ACC112 (cell line): Measurements from ENCODE around the gene VAMP8.
"Not testable (repeated sequence)": the region's sequence is repeated elsewhere in the genome, so short reads cannot be mapped to it uniquely, and the experiment has no call there.

Experiments used
- H2AFZ ChIP-seq: fragments of 200-600 bp; sonication (generic); one replicate; pipeline ENCODE4 v1.6.0; 2017; ENCODE audit warnings: antibody characterized with exemption, low read length; ENCODE audit not compliant: unreplicated experiment
- H3K27ac ChIP-seq: fragments of 200-600 bp; sonication (generic); 2 replicates; pipeline ENCODE4 v1.5.1; 2014; ENCODE audit warnings: low read depth, mild to moderate bottlenecking, antibody characterized with exemption, low read length, moderate library complexity
- H3K27me3 ChIP-seq: fragments of 200-600 bp; sonication (generic); 2 replicates; pipeline ENCODE4 v1.6.1; 2014; ENCODE audit warnings: mild to moderate bottlenecking, antibody characterized with exemption, low read length, moderate library complexity, mixed read lengths; ENCODE audit not compliant: insufficient read depth
- H3K36me3 ChIP-seq: fragments of 200-600 bp; sonication (generic); 2 replicates; pipeline ENCODE4 v1.6.1; 2016; ENCODE audit warnings: mild to moderate bottlenecking, antibody characterized with exemption, low read length, moderate library complexity, mixed read lengths; ENCODE audit not compliant: insufficient read depth
- H3K4me1 ChIP-seq: fragments of 200-600 bp; sonication (generic); one replicate; pipeline ENCODE4 v1.6.1; 2016; ENCODE audit warnings: low read length, mixed read lengths; ENCODE audit not compliant: insufficient read depth, unreplicated experiment, control insufficient read depth
- H3K4me3 ChIP-seq: fragments of 200-600 bp; sonication (generic); 2 replicates; pipeline ENCODE4 v1.5.1; 2014; ENCODE audit warnings: mild to moderate bottlenecking, low read depth, low read length
- H3K79me2 ChIP-seq: fragments of 200-600 bp; sonication (generic); one replicate; pipeline ENCODE4 v1.6.0; 2016; ENCODE audit warnings: low read length; ENCODE audit not compliant: control insufficient read depth, unreplicated experiment, insufficient read depth

VAMP8 gene

DNA sequence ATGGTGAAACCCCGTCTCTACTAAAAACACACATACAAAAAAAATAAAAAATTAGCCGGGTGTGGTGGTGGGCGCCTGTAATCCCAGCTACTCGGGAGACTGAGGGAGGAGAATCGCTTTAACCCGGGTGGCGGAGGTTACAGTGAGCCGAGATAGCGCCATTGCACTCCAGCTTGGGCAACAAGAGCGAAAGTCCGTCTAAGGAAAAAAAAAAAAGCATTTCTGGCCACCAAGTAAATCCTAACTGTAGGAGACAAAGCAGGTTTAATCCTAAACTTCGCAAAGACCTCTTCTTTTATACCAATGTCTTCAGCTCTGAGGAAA lies 17.0 kb upstream of the VAMP8 start:
- H3K27ac ChIP-seq, H3K36me3 ChIP-seq, H3K4me1 ChIP-seq, H2AFZ ChIP-seq, H3K27me3 ChIP-seq: not testable (repeated sequence)
- H3K79me2 ChIP-seq, result peaks cover 33% of the 10 kb centered on the region
- H3K4me3 ChIP-seq, result peak overlapping the region; percentile 96

DNA sequence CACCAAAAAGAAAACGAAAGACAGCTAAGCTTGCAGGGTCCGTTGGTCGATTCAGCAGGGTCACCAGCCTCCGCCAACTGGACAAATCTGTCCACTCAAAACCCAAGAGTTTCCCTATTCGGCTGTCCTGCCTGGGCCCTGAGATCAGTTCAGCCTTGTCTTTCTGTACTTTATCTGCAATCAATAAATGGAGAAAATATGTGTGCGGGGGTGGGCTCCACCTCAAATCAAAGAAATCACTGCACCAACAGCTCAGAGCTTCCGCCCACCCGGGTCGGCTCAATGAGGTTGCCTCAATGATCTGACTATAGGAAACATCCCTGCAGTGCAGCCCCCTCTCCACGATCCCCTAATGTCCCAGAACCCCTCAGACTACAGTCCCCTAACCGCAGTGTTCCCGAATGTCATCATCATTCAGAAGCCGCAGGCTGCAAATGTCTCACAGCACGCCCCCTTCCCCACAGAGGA lies 16.5 kb upstream of the VAMP8 start:
- H3K27ac ChIP-seq, result no peak overlapping the region
- peak overlapping the region; percentile 97 for H2AFZ ChIP-seq
- H3K36me3 ChIP-seq, result no peaks in the 10 kb centered on the region
- H3K4me3 ChIP-seq, result peak overlapping the region; percentile 96
- peaks cover 33% of the 10 kb centered on the region for H3K79me2 ChIP-seq
- H3K27me3 ChIP-seq, result no peaks in the 10 kb centered on the region
- peaks cover 9% of the 10 kb centered on the region for H3K4me1 ChIP-seq

DNA sequence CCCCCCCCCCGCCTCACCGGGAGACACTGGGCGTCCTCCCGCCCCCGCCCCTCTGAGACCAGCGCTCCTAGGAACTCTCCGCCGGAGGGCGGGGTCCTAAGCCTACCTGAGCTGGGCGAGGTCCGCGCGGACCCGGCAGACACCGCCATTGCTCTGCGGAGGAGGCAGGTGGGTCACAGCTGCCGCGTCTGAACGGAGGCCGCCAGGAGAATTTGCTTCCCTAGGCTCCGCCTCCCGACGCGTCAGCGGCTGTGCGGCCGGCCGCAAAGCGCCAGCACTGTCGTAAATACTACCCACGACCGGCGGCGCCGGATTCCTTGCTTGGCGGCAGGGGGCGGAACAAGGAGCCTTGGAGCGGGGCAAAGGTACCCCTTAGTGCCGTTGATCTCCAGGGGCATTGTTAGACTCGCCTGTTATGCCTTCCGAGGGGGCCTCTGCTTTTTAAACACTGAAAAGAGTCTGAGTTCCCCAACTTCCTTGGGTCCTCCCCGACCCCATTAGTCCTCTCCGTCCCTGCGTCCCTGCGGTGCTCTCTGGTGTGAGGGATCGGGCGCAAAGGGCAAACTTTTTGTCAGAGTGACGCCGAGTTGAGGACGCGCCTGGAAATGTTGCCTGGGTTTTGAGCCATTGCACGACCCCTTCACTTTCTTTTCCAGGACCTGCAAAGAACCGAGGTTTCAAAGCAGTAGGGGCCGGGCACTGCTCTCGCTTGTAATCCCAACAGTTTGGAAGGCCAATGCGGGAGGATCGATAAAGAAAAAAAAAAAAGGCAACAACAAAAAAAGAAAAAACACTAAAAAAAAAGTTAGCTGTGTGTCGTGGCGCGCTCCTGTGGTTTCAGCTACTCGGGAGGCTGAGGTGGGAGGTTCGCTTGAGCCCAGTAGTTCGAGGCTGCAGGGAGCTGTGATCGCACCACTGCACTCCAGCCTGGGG lies 15.8 kb upstream of the VAMP8 start, which contains the start of gene GGCX:
GGCX (minus strand) TSS at position 214 of the 933 bp plus-strand sequence; CDS start at position 149, 65 bp downstream.
- Histone ChIP-seq H3K27me3 (no peaks in the 10 kb centered on the region), H3K79me2 (peaks cover 33% of the 10 kb centered on the region), H3K36me3 (no peaks in the 10 kb centered on the region), H3K4me1 (peaks cover 9% of the 10 kb centered on the region), H3K27ac (peak within 1 kb of the TSS; percentile 43; the same call in 1 of the 2 replicates), H3K4me3 (peak within 1 kb of the TSS; percentile 96), H2AFZ (peak within 1 kb of the TSS; percentile 97)

DNA sequence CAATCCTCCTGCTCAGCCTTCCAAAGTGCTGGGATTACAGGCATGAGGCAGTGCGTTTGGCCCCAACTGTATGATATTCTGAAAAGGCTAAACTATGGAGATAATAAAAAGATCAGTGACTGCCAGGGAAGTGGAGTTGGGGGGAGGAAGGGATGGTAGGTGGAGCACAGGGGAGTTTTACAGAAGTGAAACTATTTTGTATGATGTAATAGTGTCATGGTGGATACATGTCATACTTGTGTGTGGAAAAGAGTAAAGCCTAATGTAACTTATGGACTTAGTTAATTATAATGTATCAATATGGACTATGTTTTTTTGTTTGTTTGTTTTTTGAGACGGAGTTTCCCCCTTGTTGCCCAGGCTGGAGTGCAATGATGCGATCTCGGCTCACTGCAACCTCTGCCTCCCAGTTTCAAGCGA lies 13.2 kb upstream of the VAMP8 start:
- peaks cover 20% of the 10 kb centered on the region for H3K79me2 ChIP-seq
- H3K4me1 ChIP-seq, result peaks cover 9% of the 10 kb centered on the region
- H3K27ac ChIP-seq, result no peak overlapping the region
- H3K4me3 ChIP-seq, result no peak overlapping the region
- no peaks in the 10 kb centered on the region for H3K36me3 ChIP-seq
- no peak overlapping the region for H2AFZ ChIP-seq
- no peaks in the 10 kb centered on the region for H3K27me3 ChIP-seq

DNA sequence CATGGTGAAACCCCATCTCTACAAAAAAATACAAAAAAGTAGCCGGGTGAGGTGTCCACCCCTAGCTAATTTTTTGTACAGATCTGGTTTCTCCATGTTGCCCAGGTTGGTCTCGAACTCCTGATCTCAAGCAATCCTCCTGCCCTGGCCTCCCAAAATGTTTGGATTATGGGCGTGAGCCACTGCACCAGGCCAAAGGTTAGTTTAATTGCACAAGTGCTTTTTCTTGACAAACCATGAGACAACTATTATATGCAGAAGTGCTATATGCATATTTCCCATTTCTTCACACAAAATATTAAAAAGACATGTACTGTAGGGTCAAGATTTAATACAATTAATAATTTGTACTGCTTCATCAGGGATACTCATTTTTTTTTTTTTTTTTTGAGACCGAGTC lies 11.1 kb upstream of the VAMP8 start:
- Histone ChIP-seq H3K27me3 (no peaks in the 10 kb centered on the region), H3K4me3 (no peak overlapping the region), H3K4me1 (no peaks in the 10 kb centered on the region)

DNA sequence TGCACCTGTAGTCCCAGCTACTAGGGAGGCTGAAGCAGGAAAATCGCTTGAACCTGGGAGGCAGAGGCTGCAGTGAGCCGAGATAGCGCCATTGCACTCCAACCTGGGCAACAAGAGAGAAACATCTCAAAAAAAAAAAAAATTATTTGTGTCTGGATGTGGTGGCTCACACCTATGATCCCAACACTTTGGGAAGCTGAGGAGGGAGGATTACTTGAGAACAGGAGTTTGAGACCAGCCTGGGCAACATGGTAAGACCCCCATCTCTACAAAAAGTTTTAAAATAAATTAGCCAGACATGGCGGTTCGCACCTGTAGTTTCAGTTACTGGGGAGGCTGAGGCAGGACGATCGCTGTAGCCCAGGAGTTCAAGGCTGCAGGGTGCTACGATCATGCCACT lies 1.6 kb upstream of the VAMP8 start:
- H3K27me3 ChIP-seq, result 0 out of 2 replicates have a peak, but pooled peaks cover 3% of the 10 kb centered on the region
- H3K4me3 ChIP-seq, result no peak overlapping the region
- H3K79me2 ChIP-seq, result no peaks in the 10 kb centered on the region
- H3K4me1 ChIP-seq, result no peaks in the 10 kb centered on the region
- no peak overlapping the region for H3K27ac ChIP-seq
- H2AFZ ChIP-seq, result no peak overlapping the region
- H3K36me3 ChIP-seq, result no peaks in the 10 kb centered on the region

More for the DNA sequence above, 11.1 kb upstream of the VAMP8 start:
- Histone ChIP-seq H3K27ac (no peak overlapping the region), H2AFZ (no peak overlapping the region), H3K36me3 (no peaks in the 10 kb centered on the region), H3K79me2 (peaks cover under 1% of the 10 kb centered on the region)

DNA sequence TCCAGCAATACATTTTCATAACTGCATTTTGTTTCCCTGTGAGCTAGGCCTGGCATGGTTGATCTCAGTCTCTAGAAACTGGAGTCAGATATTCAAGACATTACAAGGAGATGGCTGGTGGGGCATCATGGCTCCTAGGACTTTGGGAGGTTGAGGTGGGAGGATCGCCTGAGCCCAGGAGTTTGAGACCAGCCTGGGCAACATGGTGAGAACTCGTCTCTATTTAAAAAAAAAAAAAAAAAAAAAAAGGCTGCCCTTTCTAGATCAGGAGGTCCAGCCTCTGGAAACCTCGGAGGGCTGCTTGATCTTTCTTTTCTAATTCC lies 362 bp upstream of the VAMP8 start:
- no peak overlapping the region for H2AFZ ChIP-seq
- H3K4me3 ChIP-seq, result no peak overlapping the region
- no peaks in the 10 kb centered on the region for H3K36me3 ChIP-seq
- no peaks in the 10 kb centered on the region for H3K4me1 ChIP-seq
- H3K79me2 ChIP-seq, result no peaks in the 10 kb centered on the region
- H3K27ac ChIP-seq, result no peak overlapping the region
- no peaks in the 10 kb centered on the region for H3K27me3 ChIP-seq

DNA sequence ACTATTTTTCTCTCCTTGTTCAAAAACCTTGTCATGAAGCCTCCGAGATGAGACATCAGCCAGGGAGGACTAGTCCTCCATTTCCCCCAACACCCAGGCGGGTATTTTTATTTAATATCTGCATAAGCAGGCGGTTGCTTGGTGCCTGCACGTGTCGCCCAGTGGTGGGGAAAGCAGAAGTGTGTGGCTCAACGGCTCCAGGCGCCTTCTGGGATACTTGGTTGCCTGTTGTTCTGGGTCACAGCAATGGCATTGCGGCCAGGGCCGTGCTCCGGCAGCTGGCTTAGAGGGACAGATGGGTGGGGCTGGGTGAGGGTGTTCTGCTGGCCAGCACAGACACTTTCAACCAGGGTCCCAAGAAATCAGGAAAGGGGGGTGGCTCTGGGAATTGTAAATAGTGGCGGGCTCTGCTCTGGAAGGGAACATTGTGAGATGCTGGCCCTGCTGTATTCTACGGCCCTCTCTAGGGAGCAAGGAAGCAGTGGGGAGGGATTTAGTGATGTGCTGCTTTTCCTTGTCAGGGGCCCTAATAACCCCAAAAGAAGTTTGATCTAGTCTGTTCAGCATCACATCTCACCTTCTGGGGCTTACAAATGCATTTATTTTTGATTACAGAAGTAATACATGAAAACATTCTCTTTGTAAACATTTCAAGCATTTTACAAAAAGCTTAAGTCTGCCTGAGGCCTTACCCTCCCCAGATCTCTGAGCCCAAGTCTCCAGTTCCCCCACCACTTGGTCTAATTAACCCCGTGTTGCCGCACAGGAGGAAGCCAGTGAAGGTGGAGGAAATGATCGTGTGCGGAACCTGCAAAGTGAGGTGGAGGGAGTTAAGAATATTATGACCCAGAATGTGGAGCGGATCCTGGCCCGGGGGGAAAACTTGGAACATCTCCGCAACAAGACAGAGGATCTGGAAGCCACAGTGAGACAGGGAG lies 1.1 kb downstream of the VAMP8 start:
- no peaks in the 10 kb centered on the region for H3K79me2 ChIP-seq
- H3K27ac ChIP-seq, result no peak overlapping the region
- no peak overlapping the region for H2AFZ ChIP-seq
- H3K36me3 ChIP-seq, result no peaks in the 10 kb centered on the region
- H3K27me3 ChIP-seq, result no peaks in the 10 kb centered on the region
- H3K4me1 ChIP-seq, result peaks cover under 1% of the 10 kb centered on the region
- H3K4me3 ChIP-seq, result no peak overlapping the region

DNA sequence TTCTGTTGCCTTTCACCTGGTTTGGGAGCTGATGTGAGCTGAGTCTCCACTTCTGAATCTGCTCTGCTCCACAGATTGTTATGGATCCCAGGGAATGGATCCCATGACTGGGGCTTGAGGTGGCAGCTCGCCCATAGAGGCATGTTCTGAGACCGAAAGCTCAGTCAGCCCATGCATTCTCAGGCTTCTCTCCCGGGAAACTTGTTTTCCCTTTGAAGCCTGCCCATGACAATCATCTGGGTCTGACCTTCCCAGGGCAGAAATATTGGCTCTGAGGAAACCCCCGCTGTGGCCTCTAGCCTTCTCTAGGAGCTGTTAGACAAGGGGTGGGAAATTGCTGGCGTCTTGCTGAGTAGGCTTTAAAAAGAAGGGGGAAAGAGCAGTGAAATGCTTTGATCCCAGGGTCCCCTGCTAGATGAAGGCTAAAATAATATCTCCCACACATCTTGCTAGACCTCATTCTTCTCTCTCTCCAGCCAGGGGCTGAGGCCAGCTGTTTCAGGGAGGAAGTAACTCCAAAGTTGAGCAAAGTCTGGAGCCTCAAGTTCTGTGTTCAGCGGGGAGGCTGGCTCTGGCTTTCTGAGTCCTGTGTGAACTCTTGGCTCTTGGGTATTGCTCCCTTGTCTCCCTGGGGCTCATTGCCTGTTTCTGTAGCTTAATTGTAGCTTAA lies 2.0 kb downstream of the VAMP8 start:
- H2AFZ ChIP-seq, result no peak overlapping the region
- H3K4me1 ChIP-seq, result peaks cover 6% of the 10 kb centered on the region
- no peaks in the 10 kb centered on the region for H3K27me3 ChIP-seq
- H3K36me3 ChIP-seq, result no peaks in the 10 kb centered on the region
- H3K4me3 ChIP-seq, result no peak overlapping the region
- H3K27ac ChIP-seq, result no peak overlapping the region
- peaks cover 3% of the 10 kb centered on the region for H3K79me2 ChIP-seq

DNA sequence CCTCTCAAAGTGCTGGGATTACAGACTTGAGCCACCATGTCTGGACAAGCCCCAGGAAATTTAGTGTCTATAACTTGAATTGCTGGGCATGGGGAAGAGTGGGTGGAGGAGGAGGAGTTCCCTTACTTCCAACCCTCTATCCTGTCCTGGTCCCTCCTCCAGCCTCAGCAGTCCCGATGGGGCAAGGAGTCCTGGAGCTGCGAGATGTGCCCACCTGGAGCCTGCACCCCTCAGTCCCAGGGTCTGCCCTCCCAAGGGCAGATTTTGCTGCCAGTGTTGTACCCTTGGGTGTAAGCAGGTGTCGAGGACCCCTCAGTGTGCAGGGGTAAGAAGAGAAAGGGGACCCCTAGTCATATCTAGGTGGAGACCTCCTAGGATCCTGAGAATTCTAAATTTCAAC lies 2.8 kb downstream of the VAMP8 start:
- Histone ChIP-seq H3K4me1 (peaks cover 11% of the 10 kb centered on the region), H3K36me3 (no peaks in the 10 kb centered on the region), H3K27ac (no peak overlapping the region)

More for the DNA sequence above, 2.8 kb downstream of the VAMP8 start:
- no peaks in the 10 kb centered on the region for H3K27me3 ChIP-seq
- H3K79me2 ChIP-seq, result peaks cover 3% of the 10 kb centered on the region
- no peak overlapping the region for H2AFZ ChIP-seq
- no peak overlapping the region for H3K4me3 ChIP-seq
